ENCODE measurements around the gene PALLD. TPM values are rescaled to one million over a fixed set of nuclear protein-coding genes. Genes with fewer than 3 reads are reported as not detected.

Gene PALLD
- total RNA-seq, 1 experiment from 2014 or later: 18.3 TPM

DNA sequence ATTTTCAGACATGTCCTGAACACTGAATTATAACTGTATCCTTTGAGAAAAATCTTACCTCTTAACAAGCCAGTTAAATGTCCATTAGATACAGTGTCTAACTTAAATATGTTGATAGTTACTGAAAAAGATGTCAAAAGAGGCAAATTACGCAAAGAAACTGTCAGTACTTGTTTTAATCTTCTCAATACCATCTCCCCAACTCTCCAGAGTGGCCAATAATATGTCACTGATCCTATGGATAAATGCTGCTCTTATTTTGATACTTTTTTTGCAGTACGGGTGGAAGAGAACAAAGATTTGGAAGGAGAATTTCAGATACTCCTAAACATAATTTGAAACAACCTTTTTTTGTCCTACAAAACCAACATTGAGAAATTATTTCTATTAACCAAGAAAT, 320.5 kb downstream of the PALLD start:
- Mint-ChIP-seq H3K27ac (no peak overlapping the region), H3K27me3 (ENCODE audit: low read depth) (peaks cover 2% of the 10 kb centered on the region; the same call in 1 of the 2 replicates), H3K4me3 (no peak overlapping the region), H3K9me3 (no peaks in the 10 kb centered on the region), H3K36me3 (ENCODE audit: insufficient read depth in 1 of 3, low read depth in 3 of 3) (no peaks in the 10 kb centered on the region), H3K4me1 (peaks cover 48 to 53% of the 10 kb centered on the region in 2 experiments)
- Histone ChIP-seq H2AK5ac (ENCODE audit: insufficient read length, low read length) (no peak overlapping the region), H3K23me2 (ENCODE audit: insufficient read length, low read depth, low read length, poor library complexity, severe bottlenecking) (no peaks in the 10 kb centered on the region), H3K79me2 (ENCODE audit: insufficient read depth, low read length) (no peaks in the 10 kb centered on the region), H3K9me3 (ENCODE audit: control insufficient read depth, low read depth, low read length) (no peaks in the 10 kb centered on the region), H3K18ac (ENCODE audit: insufficient read length, low read depth, low read length) (peak overlapping the region; percentile 67), H4K8ac (replicated peaks; ENCODE audit: insufficient read length, low read depth, low read length) (no peak overlapping the region), H2BK120ac (ENCODE audit: low read depth, low read length, poor library complexity, severe bottlenecking) (no peak overlapping the region), H3K14ac (ENCODE audit: insufficient read depth, low read length) (peak overlapping the region; percentile 53; the same call in 1 of the 2 replicates), H3K27ac (ENCODE audit: insufficient read length, low read depth, low read length) (no peak overlapping the region), H2AFZ (ENCODE audit: low read length) (no peak overlapping the region), H3T11ph (ENCODE audit: low read length) (no peak overlapping the region), H2BK15ac (ENCODE audit: low read depth, low read length) (no peak overlapping the region), H3K27me3 (ENCODE audit: insufficient read depth, low read length) (no peaks in the 10 kb centered on the region), H3K79me1 (ENCODE audit: insufficient read depth, low read depth, low read length, poor library complexity, severe bottlenecking) (no peaks in the 10 kb centered on the region), H4K91ac (ENCODE audit: insufficient read length, low read depth, low read length) (no peak overlapping the region), H2BK12ac (ENCODE audit: insufficient read length, low read depth, low read length) (no peak overlapping the region), H3K9ac (ENCODE audit: extremely low read depth, insufficient read length, low read length) (no peak overlapping the region), H3K56ac (ENCODE audit: insufficient read length, low read depth, low read length) (no peak overlapping the region), H2BK5ac (ENCODE audit: insufficient read length, low read length) (no peak overlapping the region), H3K4me1 (ENCODE audit: insufficient read depth, low read length) (peaks cover 2% of the 10 kb centered on the region; the same call in 1 of the 2 replicates), H4K20me1 (ENCODE audit: control insufficient read depth, insufficient read depth, insufficient read length) (no peaks in the 10 kb centered on the region), H3K23ac (ENCODE audit: insufficient read length, low read depth, low read length) (no peak overlapping the region), H4K5ac (ENCODE audit: insufficient read length, low read depth, low read length) (no peak overlapping the region), H3K4ac (ENCODE audit: low read depth, low read length) (no peak overlapping the region), H3K4me2 (ENCODE audit: insufficient read depth, insufficient read length, low read length) (peak overlapping the region; percentile 15), H2BK20ac (ENCODE audit: low read depth, low read length, poor library complexity, severe bottlenecking) (no peak overlapping the region)
- WGBS (ENCODE audit: extremely low coverage, insufficient read length, low lambda C conversion rate): no CpG with 5 or more reads among the region's 2 CpGs
- no peak for DNase-seq
- TF ChIP-seq, protein P1, sequence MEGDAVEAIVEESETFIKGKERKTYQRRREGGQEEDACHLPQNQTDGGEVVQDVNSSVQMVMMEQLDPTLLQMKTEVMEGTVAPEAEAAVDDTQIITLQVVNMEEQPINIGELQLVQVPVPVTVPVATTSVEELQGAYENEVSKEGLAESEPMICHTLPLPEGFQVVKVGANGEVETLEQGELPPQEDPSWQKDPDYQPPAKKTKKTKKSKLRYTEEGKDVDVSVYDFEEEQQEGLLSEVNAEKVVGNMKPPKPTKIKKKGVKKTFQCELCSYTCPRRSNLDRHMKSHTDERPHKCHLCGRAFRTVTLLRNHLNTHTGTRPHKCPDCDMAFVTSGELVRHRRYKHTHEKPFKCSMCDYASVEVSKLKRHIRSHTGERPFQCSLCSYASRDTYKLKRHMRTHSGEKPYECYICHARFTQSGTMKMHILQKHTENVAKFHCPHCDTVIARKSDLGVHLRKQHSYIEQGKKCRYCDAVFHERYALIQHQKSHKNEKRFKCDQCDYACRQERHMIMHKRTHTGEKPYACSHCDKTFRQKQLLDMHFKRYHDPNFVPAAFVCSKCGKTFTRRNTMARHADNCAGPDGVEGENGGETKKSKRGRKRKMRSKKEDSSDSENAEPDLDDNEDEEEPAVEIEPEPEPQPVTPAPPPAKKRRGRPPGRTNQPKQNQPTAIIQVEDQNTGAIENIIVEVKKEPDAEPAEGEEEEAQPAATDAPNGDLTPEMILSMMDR (conservative IDR thresholded peaks at IDR 0.05): no peak

Data from H9 (cell line).